Fibroblast of lung (primary cell): ENCODE data around the gene MBOAT2. TPM values are rescaled to one million over a fixed set of nuclear protein-coding genes. Genes with fewer than 3 reads are reported as not detected.

ENCODE experiments used
- DNase-seq, 2 donors: peaks; one replicate each; pipeline versions ENCODE4 v3.0.0 to v3.0.0-alpha.2; 2010; ENCODE audit warnings: low read depth in 2 of 2
- H2AFZ ChIP-seq: 2 replicates; pipeline ENCODE4 v1.5.1; 2012; ENCODE audit warnings: low read length, control low read depth, inconsistent platforms
- H3K27ac ChIP-seq: 2 replicates; pipeline ENCODE4 v1.5.1; 2011; ENCODE audit warnings: low read length, control low read depth; ENCODE audit not compliant: insufficient read depth
- H3K27me3 ChIP-seq: 2 replicates; pipeline ENCODE4 v1.5.1; 2011; ENCODE audit warnings: mild to moderate bottlenecking, low read length; ENCODE audit not compliant: control insufficient read depth, insufficient read depth
- H3K36me3 ChIP-seq: 2 replicates; pipeline ENCODE4 v1.5.1; 2011; ENCODE audit warnings: low read length; ENCODE audit not compliant: control insufficient read depth, insufficient read depth
- H3K4me1 ChIP-seq: 2 replicates; pipeline ENCODE4 v1.5.1; 2011; ENCODE audit warnings: low read length; ENCODE audit not compliant: control insufficient read depth, insufficient read depth; ENCODE audit errors: extremely low read depth
- H3K4me2 ChIP-seq: 2 replicates; pipeline ENCODE4 v1.5.1; 2011; ENCODE audit warnings: low read length, control low read depth; ENCODE audit not compliant: insufficient read depth; ENCODE audit errors: extremely low read depth
- H3K4me3 ChIP-seq, 4 experiments: fragments of 200-600 bp in 1 of 4; sonication (generic) in 1 of 4; replicated peaks in 1 of 4; 2 replicates each; pipeline ENCODE4 v1.5.1; 2011 to 2016; ENCODE audit warnings: low read length in 4 of 4, low read depth in 3 of 4, mild to moderate bottlenecking in 3 of 4, control low read depth in 2 of 4, inconsistent platforms in 1 of 4, mixed read lengths in 1 of 4; ENCODE audit not compliant: insufficient read depth in 1 of 4; ENCODE audit errors: control extremely low read depth in 1 of 4
- H3K79me2 ChIP-seq: 2 replicates; pipeline ENCODE4 v1.5.1; 2012; ENCODE audit warnings: mild to moderate bottlenecking, low read length, inconsistent platforms; ENCODE audit not compliant: control insufficient read depth, insufficient read depth
- H3K9ac ChIP-seq: 2 replicates; pipeline ENCODE4 v1.5.1; 2011; ENCODE audit warnings: mild to moderate bottlenecking, low read length, control low read depth; ENCODE audit not compliant: insufficient read depth
- H3K9me3 ChIP-seq: 2 replicates; pipeline ENCODE4 v1.5.1; 2012; ENCODE audit warnings: low read depth, low read length; ENCODE audit not compliant: control insufficient read depth, insufficient read depth
- H4K20me1 ChIP-seq: 2 replicates; pipeline ENCODE4 v1.5.1; 2011; ENCODE audit warnings: low read length; ENCODE audit not compliant: control insufficient read depth, insufficient read depth; ENCODE audit errors: extremely low read depth
- EZH2 ChIP-seq: IDR thresholded peaks from 2 replicates; pipeline ENCODE4 v1.5.1; 2012; ENCODE audit warnings: low read length, control low read depth, mild to moderate bottlenecking; ENCODE audit errors: missing control alignments
- polyA plus RNA-seq, 2 donors: library from polyadenylated mRNA; depleted of rRNA in 1 of 2; stranded (reverse) in 1 of 2; unstranded in 1 of 2; fragments of >200 nt; gene quantifications; 2 replicates each; pipeline ENCODE4 v1.2.1, GENCODE V29; 2011 to 2012; ENCODE audit warnings: missing spikeins in 1 of 2
- total RNA-seq: library from RNA; depleted of rRNA; stranded (reverse); fragments of >200 nt; gene quantifications from 2 replicates; pipeline ENCODE4 v1.2.1, GENCODE V29; 2014
- TF ChIP-seq, protein P1 (sequence below), 2 donors: IDR thresholded peaks in 1 of 2; conservative IDR thresholded peaks in 1 of 2; 1 replicate in 1 of 2; 2 replicates in 1 of 2; pipeline ENCODE4 v1.5.1; 2011 to 2012; ENCODE audit warnings: low read length in 2 of 2, control low read depth in 1 of 2, inconsistent platforms in 1 of 2, low read depth in 1 of 2, mild to moderate bottlenecking in 1 of 2

MBOAT2 gene
- total and polyA plus RNA-seq, 2 donors (not counting 1 experiment from before 2014, with no cell fraction given), result 46.4 to 68.3 TPM

DNA sequence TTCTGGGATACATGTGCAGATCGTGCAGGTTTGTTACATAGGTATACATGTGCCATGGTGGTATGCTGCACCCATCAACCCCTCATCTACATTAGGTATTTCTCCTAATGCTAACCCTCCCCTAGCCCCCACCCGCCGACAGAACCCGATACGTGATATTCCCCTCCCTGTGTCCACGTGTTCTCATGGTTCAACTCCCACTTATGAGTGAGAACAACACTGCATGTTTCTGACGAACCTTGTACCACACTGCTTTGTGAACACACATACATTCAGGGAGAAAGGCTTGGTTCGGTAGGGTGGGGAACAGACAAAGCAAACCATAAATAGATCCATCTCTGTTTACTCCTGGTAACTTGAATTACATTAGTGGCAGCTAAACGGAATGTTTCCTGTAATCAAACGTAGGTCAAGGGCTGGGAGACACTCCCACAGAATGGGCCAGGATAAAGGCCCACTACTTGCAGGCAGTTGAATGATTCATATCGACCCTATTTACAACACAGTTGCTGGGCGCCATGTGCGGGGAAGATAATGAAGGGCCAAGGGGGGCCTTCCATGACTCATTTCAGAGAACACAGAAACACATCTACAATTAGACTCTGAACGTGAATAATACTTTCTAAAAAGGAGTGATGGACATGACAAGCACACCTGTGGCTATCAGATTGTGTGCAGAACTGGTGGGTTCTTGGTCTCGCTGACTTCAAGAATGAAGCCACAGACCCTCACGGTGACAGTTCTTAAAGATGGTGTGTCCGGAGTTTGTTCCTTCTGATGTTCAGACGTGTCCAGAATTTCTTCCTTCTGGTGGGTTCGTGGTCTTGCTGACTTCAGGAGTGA is 109.3 kb downstream of the MBOAT2 start:
- H2AFZ ChIP-seq, result no peak overlapping the region
- H3K27me3 ChIP-seq, result no peaks in the 10 kb centered on the region
- no peak overlapping the region for H3K4me2 ChIP-seq
- no peak overlapping the region for H3K4me3 ChIP-seq
- H3K4me1 ChIP-seq, result no peaks in the 10 kb centered on the region
- peak in 1 of 2 donors; percentile 56 for DNase-seq
- H3K9ac ChIP-seq, result no peak overlapping the region
- no peaks in the 10 kb centered on the region for H3K36me3 ChIP-seq
- no peaks in the 10 kb centered on the region for H3K9me3 ChIP-seq
- no peaks in the 10 kb centered on the region for H3K79me2 ChIP-seq
- no peak overlapping the region for H3K27ac ChIP-seq
- TF ChIP-seq, protein P1, sequence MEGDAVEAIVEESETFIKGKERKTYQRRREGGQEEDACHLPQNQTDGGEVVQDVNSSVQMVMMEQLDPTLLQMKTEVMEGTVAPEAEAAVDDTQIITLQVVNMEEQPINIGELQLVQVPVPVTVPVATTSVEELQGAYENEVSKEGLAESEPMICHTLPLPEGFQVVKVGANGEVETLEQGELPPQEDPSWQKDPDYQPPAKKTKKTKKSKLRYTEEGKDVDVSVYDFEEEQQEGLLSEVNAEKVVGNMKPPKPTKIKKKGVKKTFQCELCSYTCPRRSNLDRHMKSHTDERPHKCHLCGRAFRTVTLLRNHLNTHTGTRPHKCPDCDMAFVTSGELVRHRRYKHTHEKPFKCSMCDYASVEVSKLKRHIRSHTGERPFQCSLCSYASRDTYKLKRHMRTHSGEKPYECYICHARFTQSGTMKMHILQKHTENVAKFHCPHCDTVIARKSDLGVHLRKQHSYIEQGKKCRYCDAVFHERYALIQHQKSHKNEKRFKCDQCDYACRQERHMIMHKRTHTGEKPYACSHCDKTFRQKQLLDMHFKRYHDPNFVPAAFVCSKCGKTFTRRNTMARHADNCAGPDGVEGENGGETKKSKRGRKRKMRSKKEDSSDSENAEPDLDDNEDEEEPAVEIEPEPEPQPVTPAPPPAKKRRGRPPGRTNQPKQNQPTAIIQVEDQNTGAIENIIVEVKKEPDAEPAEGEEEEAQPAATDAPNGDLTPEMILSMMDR (conservative IDR thresholded peaks at IDR 0.05 in 1 of 2, IDR thresholded peaks at IDR 0.05 in 1 of 2; ENCODE audit: low read depth in 1 of 2, low read length in 2 of 2), result no peak
- no peak for TF ChIP-seq EZH2
- no peaks in the 10 kb centered on the region for H4K20me1 ChIP-seq

DNA sequence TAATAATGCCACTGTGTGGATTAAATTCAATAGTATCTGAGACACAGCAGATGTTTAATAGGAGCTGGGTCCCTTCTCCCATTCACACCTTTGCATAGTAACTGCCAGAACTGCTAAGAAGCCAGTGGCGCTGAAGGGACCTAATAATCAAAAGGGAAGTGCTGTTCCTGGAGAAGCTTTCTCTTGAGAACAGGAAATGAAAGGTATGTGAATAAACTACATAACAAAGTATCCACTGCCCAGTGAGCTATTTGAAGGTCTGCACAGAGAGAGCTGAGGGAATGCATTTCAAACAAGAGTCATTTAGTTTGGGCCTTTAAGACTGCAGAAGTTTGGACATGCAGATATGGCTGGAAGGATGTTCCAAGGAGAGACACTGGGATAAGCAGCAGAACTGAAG is 110.0 kb downstream of the MBOAT2 start:
- Histone ChIP-seq H3K4me3 (no peak overlapping the region), H3K79me2 (no peaks in the 10 kb centered on the region), H3K36me3 (no peaks in the 10 kb centered on the region), H3K27me3 (no peaks in the 10 kb centered on the region), H3K4me1 (no peaks in the 10 kb centered on the region), H3K9me3 (no peaks in the 10 kb centered on the region), H4K20me1 (no peaks in the 10 kb centered on the region), H2AFZ (no peak overlapping the region), H3K27ac (no peak overlapping the region), H3K4me2 (no peak overlapping the region), H3K9ac (no peak overlapping the region)
- DNase-seq, result no peak
- TF ChIP-seq EZH2, result no peak
- TF ChIP-seq, protein P1 (conservative IDR thresholded peaks at IDR 0.05 in 1 of 2, IDR thresholded peaks at IDR 0.05 in 1 of 2; ENCODE audit: low read depth in 1 of 2, low read length in 2 of 2), result no peak

DNA sequence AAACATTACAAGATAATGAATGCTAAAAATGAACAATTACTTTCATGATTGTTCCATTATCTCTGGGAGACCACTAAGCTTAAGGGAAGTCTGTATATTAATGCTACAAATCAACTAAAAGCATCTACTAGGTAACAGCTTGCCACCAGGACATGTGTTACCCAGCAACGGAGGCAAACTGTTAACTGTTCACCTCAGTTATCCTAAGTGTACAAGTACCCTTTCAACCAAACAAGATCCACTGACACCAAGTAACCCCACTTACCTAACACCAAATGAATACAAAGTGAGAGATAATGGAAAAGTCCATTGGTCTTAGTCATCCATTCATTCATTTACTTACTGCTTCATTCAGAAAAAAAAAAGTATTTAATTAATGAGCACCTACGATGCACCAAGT is 111.4 kb downstream of the MBOAT2 start:
- H3K4me1 ChIP-seq, result no peaks in the 10 kb centered on the region
- H3K4me3 ChIP-seq, result no peak overlapping the region
- H3K27ac ChIP-seq, result no peak overlapping the region
- DNase-seq, result no peak
- H3K27me3 ChIP-seq, result no peaks in the 10 kb centered on the region
- no peaks in the 10 kb centered on the region for H3K36me3 ChIP-seq
- H2AFZ ChIP-seq, result no peak overlapping the region
- TF ChIP-seq, protein P1 (conservative IDR thresholded peaks at IDR 0.05 in 1 of 2, IDR thresholded peaks at IDR 0.05 in 1 of 2; ENCODE audit: low read depth in 1 of 2, low read length in 2 of 2), result no peak
- TF ChIP-seq EZH2, result no peak
- no peaks in the 10 kb centered on the region for H3K79me2 ChIP-seq
- no peaks in the 10 kb centered on the region for H4K20me1 ChIP-seq
- H3K9me3 ChIP-seq, result no peaks in the 10 kb centered on the region
- H3K9ac ChIP-seq, result no peak overlapping the region
- H3K4me2 ChIP-seq, result no peak overlapping the region
